AG09309 (cell line): ENCODE data around the gene ERAP2.
A peak's percentile ranks its signal among the peaks of the same experiment; 100 is the strongest.

Experiments
- DNase-seq: peaks from one replicate; pipeline ENCODE4 v3.0.0-alpha.2; 2010; ENCODE audit warnings: low read depth
- H3K4me3 ChIP-seq: 2 replicates; pipeline ENCODE4 v1.5.1; 2011; ENCODE audit warnings: mild to moderate bottlenecking, low read depth, low read length, moderate library complexity; ENCODE audit not compliant: control insufficient read depth
- TF ChIP-seq, protein P1 (sequence below): IDR thresholded peaks from 2 replicates; pipeline ENCODE4 v1.5.1; 2011; ENCODE audit warnings: mild to moderate bottlenecking, low read depth, low read length, inconsistent platforms; ENCODE audit not compliant: insufficient read depth, control insufficient read depth; ENCODE audit errors: missing control alignments

ERAP2 gene

DNA sequence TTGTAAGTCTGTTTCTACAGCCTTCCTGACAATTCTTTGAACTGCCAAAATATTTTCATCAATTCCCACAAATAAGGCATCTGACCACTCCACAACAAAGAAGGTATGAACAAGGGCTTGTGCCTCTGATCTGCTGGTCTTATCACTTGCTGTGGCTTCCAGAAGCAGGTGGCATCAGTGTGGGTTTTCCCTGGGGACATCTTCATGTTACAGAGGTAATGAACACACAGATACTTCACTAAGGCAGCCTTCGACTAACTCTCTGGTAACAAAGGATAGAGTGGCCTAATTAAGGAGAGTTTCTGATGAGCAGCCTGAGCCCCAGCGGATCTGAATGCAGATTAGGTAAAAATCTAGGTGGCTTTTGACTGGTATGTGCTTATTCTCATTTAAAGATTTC is 15.2 kb upstream of the ERAP2 start:
- TF ChIP-seq, protein P1, sequence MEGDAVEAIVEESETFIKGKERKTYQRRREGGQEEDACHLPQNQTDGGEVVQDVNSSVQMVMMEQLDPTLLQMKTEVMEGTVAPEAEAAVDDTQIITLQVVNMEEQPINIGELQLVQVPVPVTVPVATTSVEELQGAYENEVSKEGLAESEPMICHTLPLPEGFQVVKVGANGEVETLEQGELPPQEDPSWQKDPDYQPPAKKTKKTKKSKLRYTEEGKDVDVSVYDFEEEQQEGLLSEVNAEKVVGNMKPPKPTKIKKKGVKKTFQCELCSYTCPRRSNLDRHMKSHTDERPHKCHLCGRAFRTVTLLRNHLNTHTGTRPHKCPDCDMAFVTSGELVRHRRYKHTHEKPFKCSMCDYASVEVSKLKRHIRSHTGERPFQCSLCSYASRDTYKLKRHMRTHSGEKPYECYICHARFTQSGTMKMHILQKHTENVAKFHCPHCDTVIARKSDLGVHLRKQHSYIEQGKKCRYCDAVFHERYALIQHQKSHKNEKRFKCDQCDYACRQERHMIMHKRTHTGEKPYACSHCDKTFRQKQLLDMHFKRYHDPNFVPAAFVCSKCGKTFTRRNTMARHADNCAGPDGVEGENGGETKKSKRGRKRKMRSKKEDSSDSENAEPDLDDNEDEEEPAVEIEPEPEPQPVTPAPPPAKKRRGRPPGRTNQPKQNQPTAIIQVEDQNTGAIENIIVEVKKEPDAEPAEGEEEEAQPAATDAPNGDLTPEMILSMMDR: no peak
- no peak for DNase-seq
- no peak overlapping the region for H3K4me3 ChIP-seq

DNA sequence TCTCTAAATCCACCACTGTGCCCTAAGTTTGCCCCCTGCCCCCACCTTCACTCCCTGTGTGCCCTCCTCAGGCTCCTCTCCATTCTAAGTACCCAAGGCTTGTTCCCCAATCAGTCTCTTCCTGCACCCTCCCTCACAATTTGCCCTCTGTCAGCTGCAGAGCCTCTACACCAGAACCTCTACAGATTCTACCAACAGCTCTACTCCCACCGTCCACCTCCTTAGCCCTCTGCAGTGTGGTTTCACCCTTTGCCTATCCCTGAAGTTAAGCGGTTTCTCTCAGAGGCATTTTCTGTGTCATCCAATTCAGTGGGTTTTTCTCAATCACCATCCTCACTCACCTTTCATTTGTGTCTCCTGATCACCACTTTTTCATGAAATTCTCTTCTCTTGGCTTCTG is 13.2 kb upstream of the ERAP2 start:
- DNase-seq: no peak
- no peak overlapping the region for H3K4me3 ChIP-seq
- TF ChIP-seq, protein P1: no peak

DNA sequence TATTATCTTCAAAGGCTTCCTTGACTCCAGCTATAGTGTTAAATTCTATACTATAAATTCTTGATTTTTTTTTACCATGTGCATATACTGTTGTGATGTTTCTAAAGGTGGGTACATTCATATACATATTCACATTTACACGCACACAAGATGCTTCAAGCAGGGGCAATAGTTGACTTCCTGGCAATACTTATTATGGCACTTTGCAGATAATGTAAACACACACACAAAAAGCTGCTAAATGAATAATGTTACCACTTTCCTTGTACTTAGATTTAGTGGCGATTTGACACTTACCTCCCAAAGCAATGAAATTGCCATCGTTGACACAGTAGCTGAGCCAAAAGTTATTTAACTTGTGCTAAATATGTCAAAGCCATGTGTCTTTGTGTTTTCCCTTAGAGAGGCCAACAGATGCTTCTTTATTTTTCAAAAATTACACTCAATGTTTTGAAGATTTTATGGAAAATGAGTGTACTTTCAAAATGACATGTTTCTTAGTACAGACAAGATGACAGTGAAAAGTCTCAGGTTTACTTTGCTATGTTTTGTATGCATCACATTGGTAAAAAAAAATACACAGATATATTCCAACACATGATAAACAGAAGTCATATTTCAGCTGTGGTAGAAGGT is 12.2 kb upstream of the ERAP2 start:
- DNase-seq: no peak

DNA sequence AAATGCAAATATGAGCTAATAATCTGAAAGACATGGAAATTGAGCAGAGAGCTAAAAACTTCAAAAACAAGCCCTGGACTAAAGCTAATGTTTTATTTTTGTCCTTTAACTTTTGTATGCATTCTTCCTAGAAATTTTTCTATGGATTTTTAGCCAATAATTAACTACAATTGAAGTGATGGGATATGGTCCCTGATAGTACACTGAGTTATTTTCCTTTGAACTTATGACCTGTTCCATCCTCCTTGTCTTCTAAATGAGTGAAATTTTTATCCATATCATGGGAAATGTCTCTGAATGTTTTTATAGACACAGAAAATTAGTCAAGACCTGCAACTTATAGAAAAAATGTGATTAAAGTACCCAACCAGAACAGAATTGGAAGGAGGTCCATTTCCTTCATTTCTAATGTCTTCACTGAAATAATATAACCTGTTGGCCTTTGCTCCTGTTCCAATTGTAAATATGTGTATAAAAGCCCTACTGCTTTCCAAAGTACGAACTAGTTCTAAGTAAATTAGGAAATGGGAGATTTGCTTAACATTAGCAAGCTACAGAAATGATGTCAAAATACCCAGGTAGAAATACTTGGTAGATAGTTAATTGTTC is 11.3 kb upstream of the ERAP2 start:
- no peak overlapping the region for H3K4me3 ChIP-seq

More for the DNA sequence above, 12.2 kb upstream of the ERAP2 start:
- no peak overlapping the region for H3K4me3 ChIP-seq
- TF ChIP-seq, protein P1: no peak

DNA sequence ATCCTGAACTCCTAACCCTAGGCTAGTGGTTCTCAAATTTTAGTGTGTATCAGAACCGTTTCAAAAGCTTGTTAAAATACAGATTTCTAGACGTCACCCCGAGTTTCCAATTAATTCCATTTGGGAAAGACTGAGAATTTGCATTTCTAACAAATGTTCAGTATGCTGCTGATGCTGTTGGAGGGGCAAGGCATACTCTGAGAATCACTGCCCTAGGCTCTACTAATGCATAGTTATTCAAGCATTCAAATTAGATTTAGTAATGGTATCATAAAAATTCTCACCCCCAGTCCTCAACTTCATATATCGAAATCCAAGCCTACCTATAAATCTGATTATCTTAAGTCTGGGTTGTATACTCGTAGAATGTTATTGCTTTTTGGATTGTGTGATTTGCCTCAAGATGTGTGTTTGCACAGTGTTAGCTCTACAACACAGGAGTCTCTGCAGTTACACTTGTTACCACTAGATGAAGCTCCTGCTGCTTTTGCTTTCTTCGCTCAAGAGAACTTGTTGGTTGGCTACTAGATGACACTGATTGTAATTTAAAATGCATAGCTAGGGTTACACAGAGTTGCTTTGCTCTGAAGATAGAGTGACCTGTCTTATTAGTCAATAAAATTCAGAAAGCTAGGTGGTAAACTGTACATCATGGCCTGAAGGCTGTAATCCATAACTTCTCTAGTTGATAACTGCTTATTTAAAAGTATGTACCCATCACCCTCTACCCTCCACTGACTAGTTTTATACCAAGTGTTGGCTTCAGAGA is 7.5 kb upstream of the ERAP2 start:
- TF ChIP-seq, protein P1: peak; percentile 97
- no peak overlapping the region for H3K4me3 ChIP-seq
- peak; percentile 55 for DNase-seq

More for the DNA sequence above, 11.3 kb upstream of the ERAP2 start:
- DNase-seq: no peak
- TF ChIP-seq, protein P1: no peak

DNA sequence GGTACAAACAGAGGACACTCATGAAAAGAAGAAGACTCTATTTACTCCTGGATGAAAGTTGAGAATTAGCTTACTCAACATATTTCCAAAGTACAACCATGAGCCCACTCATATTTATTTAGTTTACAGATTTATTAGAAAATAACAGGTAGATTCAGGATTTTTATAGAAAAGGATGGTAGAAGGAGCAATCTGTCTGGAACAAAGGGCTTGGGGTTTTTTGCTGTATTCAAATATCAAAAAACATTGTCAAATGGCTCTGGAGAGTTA is 7.0 kb upstream of the ERAP2 start:
- TF ChIP-seq, protein P1: no peak
- no peak overlapping the region for H3K4me3 ChIP-seq
- no peak for DNase-seq
